Left hindlimb (tissue), 1 donor: ENCODE measurements around the gene KCTD5.

ENCODE experiments used
- DNase-seq: peaks from one replicate; pipeline ENCODE4 v3.0.0-alpha.2; 2018

KCTD5 gene

DNA sequence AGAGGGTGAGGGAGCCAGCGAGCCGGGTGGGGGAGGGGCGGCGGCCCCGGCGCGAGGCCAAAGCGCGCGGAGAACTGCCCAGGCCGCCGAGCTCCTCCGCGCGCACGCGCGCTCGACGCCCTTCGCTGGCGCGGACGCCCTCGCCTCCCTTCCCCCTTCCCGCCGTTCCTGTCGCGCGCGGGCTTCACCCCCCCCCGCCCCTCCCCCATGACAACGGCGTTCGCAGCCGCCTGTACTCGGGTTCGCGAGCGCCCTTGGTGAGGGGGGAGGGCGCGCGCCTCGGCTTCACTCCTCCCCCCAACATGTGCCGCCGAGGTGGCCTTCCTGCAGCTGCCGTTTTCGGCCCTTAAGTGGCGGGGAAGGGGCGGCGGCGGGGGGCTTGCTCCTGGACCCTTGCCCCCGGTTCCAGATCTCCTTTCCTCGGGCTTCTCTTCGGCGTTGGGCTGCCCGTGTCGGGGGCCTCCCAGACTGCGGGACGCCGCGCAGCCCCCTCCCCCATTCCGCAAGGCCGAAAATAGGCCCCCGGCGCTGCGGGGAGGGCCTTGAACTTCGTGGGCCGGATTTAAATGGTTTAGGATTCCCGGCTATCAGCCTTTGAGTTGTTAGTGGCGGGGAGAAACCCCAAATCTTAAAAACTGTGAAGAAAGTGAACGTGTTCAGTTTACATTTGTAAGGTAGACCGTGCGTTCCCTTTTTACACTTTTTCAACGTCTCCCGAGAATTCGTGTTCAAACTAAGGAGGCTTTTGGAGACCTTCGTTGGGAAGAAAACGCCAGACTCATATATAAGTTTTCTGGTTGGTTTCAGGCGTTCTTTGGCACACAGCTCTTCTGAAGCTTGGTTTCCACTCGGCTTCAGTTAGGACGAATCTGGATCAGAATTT lies 70.8 kb downstream of the KCTD5 start:
- peak; percentile 91 for DNase-seq

DNA sequence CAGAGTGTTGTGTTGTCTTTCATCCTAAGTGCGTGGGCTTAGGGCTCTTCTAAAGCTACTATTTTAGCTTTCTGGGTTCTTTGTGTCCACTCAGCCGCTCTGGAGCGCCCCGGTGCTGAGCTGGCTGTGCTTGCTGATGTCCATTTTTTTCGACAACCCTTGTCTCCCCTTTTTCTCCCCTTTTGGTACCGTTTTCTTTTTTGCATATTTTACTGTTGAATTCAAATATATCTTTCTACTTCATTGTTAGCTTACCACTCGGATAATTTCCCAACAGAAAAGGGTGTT lies 71.4 kb downstream of the KCTD5 start:
- DNase-seq = no peak

DNA sequence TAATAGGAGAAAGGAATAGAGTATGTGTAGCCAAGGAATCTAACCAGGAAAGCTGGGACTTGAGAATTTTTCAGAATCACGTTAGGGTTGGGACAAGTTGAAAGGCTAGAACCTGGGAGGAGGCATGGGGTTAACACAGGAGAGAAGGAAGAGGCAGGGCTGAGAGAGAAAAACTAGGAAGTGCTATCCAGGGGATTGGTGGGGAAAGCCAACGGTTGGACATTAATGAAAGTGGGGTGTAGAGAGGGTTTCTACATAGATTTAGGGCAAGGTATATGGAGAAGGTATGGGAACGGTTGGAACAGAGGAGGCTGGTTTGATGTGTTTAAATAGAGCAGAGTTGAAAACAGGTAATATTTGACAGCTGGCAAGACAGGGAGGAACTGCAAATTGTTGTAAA lies 72.8 kb downstream of the KCTD5 start:
- DNase-seq = no peak

DNA sequence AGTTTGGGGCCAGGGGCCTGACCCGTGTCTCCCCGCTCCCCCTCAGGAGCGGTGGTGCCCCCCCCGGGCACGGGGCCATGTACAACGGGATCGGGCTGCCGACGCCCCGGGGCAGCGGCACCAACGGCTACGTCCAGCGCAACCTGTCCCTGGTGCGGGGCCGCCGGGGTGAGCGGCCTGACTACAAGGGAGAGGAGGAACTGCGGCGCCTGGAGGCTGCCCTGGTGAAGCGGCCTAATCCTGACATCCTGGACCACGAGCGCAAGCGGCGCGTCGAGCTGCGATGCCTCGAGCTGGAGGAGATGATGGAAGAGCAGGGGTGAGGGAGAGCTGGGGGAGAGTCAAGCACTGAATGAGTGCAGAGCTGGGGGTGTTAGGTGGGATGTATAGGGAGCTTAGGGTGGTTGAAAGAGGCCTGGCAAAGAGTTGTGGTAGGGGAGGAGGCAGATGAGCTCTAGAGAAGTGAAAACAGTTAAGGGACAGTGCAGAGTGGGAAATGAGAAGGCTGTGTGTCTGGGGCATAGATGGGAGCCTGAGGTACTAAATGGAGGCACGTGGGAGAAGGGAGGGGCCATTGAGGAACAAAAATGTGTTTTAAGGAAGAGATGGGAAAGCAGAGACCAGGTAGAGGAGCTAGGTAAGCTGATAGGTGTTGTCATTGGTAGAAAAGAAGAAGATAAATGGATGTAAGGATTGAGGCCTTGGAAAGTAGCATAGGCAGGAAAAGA lies 74.1 kb downstream of the KCTD5 start:
- no peak for DNase-seq

- DNase-seq = no peak
Observed at GRCh38 chr16:2757344-2757743, 75.0 kb downstream of the KCTD5 start.
